HUES48 (cell line): ENCODE results near the gene FAM72D.
"Not testable (repeated sequence)": the region's sequence is repeated elsewhere in the genome, so short reads cannot be mapped to it uniquely, and the experiment has no call there.

Source experiments
- H3K27ac ChIP-seq: one replicate; pipeline ENCODE4 v1.7.0; 2013; ENCODE audit warnings: low read depth, low read length, inconsistent platforms
- H3K27me3 ChIP-seq: 2 replicates; pipeline ENCODE4 v1.6.1; 2013; ENCODE audit warnings: mild to moderate bottlenecking, low read length; ENCODE audit not compliant: control insufficient read depth, insufficient read depth
- H3K36me3 ChIP-seq: 2 replicates; pipeline ENCODE4 v1.6.1; 2013; ENCODE audit warnings: low read length; ENCODE audit not compliant: control insufficient read depth, insufficient read depth
- H3K4me1 ChIP-seq: 2 replicates; pipeline ENCODE4 v1.6.1; 2013; ENCODE audit warnings: mild to moderate bottlenecking, low read length; ENCODE audit not compliant: control insufficient read depth, insufficient read depth
- H3K4me3 ChIP-seq: 2 replicates; pipeline ENCODE4 v1.5.1; 2013; ENCODE audit warnings: mild to moderate bottlenecking, low read depth, low read length
- H3K9ac ChIP-seq: 2 replicates; pipeline ENCODE4 v1.6.1; 2013; ENCODE audit warnings: mild to moderate bottlenecking, low read depth, low read length, moderate library complexity
- H3K9me3 ChIP-seq: 2 replicates; pipeline ENCODE4 v1.6.1; 2013; ENCODE audit warnings: low read length; ENCODE audit not compliant: control insufficient read depth, insufficient read depth

Gene FAM72D

GRCh38 chr1:145157715-145158114 is 61.9 kb downstream of the FAM72D start:
- not testable (repeated sequence) for H3K27me3 ChIP-seq, H3K9me3 ChIP-seq, H3K9ac ChIP-seq, H3K36me3 ChIP-seq, H3K27ac ChIP-seq, H3K4me1 ChIP-seq, H3K4me3 ChIP-seq

- not testable (repeated sequence) for H3K9ac ChIP-seq, H3K4me1 ChIP-seq, H3K9me3 ChIP-seq, H3K27ac ChIP-seq, H3K27me3 ChIP-seq, H3K4me3 ChIP-seq, H3K36me3 ChIP-seq
Observed at GRCh38 chr1:145161046-145161752, 65.4 kb downstream of the FAM72D start.
